ENCODE measurements around the gene CSPG4.

DNA sequence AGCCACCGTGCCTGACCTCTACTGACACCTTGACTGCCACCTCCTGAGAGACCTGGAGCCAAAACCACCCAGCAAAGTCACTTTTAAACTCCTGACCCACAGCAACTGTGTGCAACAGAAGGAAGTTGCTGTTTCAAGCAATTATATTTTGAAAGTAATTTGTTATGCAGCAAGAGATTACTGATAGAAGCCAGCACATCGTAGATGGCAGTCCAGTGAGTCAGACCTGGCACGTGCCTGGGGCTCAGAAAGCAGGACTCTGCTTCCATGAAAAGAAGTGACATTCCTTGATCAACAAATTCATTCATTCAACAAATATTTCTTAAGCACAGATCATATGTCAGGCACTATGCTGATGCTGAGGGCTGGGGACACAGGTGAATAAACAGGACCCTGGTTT, 5.7 kb upstream of the CSPG4 start:
- no peak for TF ChIP-seq NFRKB (IDR thresholded peaks at IDR 0.05)
- TF ChIP-seq FOXM1 (IDR thresholded peaks at IDR 0.05; ENCODE audit: borderline replicate concordance) = no peak
- no peak for TF ChIP-seq BHLHE40 (IDR thresholded peaks at IDR 0.05; ENCODE audit: borderline replicate concordance)
- no peak for TF ChIP-seq LEF1 (IDR thresholded peaks at IDR 0.05; ENCODE audit: borderline replicate concordance)
- TF ChIP-seq SUZ12 (IDR thresholded peaks at IDR 0.05) = no peak
- no peak for TF ChIP-seq FOXK2 (IDR thresholded peaks at IDR 0.05)
- TF ChIP-seq SP1 (IDR thresholded peaks at IDR 0.05) = no peak
- no peak for TF ChIP-seq FOXA1 (IDR thresholded peaks at IDR 0.05)
- no peak for TF ChIP-seq HDGF (IDR thresholded peaks at IDR 0.05; ENCODE audit: borderline replicate concordance)

All from HEK293T (cell line).